NCI-H748 treated with DMSO at 0.1 percent for 48 hours (cell line): ENCODE data around the gene C1orf52.
A peak's percentile ranks its signal among the peaks of the same experiment; 100 is the strongest.
"Not testable (repeated sequence)": the region's sequence is repeated elsewhere in the genome, so short reads cannot be mapped to it uniquely, and the experiment has no call there.

Experiments
- DNase-seq: peaks from one replicate; lab custom pipeline; 2025; lab: John Stamatoyannopoulos, UW

Gene C1orf52

DNA sequence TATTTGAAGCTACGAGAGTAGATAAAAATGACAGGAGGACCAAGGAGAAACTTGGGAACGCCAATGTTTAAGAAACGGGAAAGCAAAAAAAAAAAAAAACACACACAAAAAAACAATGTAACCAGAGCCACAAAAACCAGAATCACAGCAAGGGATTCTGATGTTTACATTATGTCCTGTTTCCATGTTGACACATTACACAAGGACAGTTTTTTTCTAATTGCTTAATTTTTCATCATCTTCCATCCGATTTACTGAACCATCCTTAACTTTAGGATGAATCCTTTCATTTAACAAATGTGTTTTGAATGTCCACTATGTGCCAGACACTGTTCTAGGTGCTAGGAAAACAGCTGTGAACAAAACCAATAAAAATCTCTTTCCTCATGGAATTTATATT is 18.3 kb upstream of the C1orf52 start:
- no peak for DNase-seq

DNA sequence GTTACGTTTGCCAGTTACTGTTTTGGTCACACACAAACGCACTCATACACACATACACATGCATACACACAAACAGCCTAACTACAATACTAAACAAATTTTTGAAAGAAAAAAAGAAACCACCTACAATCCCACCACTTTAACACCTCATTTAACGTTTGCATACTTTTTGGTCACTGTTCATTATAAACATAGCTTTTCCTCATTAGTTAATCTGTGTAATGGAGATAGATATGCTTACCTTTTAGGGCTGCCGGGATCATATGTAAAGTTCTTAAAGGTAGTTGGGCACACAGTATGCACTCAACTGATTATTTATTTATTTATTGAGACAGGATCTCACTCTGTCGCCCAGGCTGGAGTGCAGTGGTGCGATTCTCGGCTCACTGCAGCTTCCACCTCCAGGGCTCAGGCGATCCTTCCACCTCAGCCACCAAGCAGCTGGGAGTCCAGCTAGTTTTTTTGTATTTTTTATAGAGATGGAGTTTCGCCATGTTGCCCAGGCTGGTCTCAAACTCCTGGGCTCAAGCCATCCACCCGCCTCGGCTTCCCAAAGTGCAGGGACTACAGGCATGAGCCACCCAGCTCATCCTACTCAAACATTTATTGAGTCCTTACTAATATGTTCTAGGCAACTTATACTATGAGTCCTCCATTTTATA is 17.6 kb upstream of the C1orf52 start:
- DNase-seq: no peak

DNA sequence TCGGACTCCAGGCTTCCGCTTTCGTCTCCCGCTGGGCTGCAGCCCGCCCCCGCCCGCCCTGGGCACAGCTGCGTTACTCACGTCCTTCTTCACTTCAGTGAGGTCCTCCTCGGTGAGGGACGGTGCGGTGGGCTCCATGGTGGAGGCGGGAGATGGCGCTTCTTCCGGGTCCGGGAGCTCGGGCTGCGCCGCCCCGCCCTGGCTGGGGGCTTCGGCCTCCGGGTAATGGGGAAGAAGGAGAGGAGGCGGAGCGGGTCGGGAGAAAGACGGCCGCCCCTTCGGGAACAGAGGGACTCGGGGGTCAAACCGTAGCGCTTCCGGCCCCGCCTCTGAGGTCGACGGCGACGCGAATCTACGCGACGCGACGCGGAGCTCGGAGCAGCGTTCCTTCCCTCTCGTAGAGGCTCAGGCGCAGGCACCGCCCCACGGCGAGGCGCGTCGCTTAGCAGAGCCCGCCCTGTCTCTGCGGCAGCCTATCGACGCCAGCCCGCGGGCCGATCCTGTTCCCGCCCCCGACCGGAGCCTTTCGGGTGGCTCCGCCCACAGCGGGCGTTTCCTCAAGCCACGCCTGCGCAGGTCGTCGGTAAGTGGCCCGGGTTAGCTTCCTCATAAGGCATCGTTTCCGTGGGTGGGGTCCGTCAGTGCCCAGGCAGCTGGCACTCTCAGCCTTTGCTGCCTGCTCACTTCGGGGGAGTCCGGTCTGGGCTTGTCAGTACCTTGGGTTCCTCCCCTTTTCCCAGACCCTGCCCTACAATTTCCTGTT is 16.9 kb upstream of the C1orf52 start, which contains the start of gene BCL10:
Gene BCL10, minus strand, starts transcription at position 418 of the 763 bp plus-strand sequence. Its CDS starts 280 bp downstream, at position 138.
- peak; percentile 98 for DNase-seq

DNA sequence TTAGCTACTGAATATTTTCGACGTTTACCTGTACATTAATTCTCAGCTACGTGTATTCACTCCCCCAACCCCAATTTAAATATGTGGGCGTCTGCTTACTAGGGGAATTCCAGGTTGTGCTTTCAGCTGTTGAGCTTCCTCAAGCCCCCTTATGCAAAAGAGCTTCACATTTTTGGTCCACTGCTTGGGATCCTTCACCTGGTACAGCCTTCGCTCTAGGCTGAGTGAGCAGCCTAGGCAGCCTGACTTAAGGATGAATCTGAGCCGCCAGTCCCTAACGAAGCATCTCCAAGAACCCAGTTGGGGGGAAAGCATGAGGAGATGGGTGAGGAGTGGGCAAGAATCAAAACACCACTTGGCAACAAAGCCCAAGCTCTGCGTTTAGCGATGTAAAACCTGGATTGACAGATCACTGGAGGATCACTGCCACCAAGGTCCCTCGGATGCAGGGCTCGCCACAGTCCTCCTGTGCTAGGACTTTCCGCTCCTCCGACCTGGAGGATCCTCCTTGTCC is 16.3 kb upstream of the C1orf52 start:
- DNase-seq: no peak

DNA sequence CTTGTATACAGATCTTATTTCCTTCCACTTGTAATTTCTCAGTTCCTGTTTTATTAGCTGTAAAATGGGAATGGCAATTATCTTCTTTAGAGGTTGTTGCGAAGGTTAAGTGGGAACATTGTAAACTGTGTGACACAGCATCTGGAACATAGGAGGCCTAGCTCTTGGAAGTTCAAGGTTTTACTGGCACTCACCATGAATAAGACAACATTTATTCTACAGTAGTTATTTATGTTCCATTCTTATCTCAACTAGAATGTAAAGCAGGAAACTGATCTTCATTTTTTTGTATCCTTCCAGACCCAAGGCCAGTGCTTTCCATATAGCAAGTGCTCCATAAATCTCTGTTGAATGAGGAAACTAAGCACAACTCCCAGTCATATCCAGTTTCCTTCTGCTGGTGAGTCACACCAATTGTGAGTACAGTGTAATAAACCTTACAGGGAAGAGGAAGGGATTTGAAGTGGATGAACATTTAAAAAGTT is 15.5 kb upstream of the C1orf52 start:
- DNase-seq: no peak

DNA sequence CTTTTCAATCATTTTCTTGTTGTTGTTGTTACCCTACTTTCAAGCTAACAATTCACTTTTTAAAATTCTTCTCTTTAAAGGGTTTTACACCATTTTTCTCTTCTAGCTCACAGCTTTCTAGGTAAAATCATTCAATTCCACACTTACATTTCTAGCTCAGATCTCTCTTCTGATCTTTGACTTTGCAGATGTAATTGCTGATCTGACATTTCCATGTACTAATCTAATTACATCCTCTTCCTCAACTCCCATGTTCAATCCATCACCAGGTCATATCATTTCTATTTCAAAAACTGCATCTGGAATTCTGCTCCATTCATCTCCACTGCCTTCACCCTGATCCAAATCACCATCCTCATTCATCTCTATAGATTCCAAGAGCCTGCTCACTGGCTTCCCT is 13.9 kb upstream of the C1orf52 start:
- DNase-seq: no peak

DNA sequence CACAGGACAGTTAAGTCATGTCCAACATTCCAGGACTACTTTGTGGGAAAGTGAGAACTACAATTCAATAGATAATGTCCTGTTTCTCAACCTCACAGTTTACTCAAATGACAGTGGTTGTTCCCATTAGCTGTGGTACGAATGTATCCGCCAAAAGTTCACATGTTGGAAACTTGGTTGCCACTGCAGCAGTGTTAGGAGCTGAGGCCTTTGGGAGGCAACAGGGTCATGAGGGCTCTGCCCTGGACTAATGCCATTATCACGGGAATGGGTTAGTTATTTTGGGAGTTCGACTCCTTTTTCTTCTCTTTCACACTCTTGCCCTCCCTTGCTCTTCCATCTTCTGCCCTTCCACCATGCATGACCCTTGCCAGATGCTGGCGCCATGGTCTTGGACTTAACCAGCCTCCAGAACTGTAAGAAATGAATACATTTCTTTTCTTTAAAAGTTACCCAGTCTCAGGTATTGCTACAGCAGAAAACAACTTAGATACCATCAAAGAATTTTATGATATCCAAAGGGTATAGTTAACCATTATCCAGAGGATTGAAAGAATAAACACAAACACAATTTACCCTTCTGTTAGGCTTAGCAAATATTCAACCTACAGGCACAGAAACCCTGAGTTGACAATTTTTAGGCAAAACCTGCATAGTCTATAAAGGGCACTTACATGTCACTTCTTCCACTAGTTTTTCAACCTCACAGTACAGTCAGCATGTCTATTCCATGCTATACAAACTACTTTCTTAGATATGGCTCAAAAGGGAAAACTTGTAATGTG is 9.5 kb upstream of the C1orf52 start:
- DNase-seq: no peak

DNA sequence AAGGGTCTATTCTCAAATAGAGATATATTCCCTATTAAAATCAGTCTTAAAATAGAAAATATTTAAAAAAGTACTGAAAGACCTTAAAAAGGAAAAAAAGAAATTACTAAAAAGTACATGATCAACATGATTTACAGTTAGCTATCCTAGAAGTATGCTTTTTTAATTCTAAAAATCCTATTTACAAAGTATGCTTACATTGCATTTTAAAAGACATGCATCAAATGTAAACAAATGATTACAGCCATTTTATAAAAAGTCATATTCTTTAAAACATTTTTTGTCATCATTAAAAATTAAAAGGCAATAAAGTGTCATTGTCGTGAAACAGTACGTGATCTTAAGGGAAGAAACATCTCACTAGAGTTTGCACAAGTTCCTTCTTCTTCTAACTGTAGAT is 7.9 kb upstream of the C1orf52 start:
- DNase-seq: no peak

DNA sequence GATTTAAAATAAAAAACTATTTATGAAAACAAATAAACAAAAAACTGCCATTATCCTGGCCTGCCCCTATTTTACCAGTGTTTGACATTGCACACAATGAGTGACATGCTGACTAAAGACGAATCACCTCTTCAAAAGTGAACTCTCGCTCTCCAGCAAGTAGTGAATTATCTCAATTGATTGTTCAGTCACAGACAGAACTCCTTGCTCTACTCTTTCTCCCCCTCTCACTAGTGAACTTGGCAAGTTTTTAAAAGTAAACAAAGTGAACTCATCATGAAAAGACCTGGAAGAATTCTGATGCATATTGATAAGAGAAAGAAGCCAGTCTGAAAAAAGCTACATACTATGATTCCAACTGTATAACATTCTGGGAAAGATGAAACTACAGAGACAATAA is 4.7 kb upstream of the C1orf52 start:
- no peak for DNase-seq

DNA sequence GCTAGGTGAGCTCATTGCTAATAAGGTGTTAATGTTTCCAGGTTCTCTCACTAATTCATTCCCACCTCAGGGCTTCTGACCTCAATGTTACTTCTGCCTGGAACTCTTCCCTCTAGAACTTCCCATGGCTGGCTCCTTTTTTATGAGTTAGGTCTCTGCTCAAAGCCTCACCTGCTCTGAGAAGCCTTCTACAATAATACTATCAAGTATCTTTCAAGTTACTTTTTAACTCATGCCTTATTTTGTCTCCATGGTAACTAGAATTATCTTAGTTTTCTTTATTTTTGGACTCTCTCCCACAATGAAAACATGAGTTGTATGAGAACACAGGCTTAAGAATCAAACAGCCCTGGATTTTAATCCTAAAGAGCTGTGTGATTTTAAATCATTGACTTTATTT is 3.5 kb upstream of the C1orf52 start:
- no peak for DNase-seq

DNA sequence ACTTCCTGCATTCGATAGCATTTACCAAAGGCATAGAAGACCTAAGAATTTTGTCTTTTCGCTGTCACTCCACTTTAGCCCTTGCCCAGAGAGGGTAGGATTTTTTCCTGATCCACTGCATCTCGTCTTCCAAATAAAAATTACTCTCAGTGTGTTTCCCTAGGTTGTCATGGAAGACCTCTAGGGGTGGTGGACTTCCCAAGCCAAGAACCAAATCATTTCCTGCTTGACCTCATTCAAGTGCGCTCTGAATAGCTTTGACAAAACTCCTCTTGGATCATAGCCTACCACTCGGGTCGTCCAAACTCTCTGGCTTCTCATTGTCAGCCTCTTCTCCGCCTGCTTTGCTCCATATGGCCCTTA is 431 bp upstream of the C1orf52 start:
- DNase-seq: no peak

DNA sequence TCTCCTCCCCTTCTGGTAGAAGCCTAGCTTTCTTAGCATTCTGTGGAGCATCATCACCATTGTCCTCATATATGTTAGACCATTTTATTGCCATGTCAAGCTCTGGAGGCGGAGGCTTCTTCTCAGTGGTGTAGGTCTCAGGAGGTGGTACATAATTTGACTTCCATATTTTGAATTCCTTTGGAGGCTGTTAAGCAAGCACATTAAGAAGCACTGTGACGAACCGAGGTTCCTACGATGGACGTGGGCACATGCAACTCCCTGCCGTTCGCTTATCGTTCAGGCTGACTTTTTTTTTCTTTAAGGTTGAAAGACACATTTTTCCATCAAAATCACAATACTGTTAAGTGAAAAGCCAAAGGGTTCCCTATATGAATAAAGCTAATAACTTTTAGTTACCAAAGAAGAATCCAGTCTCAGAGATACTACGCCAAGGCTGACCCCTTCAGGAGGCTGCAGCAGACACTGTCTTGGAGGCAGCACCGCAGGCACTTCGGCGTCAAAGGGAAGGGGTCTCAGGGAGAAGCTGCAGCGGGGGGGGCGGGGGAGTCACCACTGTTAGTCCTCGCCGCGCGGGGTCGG is 835 bp downstream of the C1orf52 start:
- DNase-seq: no peak

DNA sequence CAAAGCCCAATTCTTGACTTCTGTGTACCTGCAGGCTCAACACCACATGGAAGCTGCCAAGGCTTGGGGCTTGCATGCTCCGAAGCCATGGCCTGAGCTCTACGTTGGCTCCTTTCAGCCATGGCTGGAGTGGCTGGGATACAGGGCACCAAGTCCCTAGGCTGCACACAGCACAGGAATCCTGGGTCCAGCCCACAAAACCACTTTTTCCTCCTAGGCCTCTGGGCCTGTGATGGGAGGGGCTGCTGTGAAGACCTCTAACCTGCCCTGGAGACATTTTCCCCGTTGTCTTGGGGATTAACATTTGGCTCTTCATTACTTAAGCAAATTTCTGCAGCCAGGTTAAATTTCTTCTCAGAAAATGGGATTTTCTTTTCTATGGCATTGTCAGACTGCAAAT is 10.4 kb downstream of the C1orf52 start:
- DNase-seq: not testable (repeated sequence)

DNA sequence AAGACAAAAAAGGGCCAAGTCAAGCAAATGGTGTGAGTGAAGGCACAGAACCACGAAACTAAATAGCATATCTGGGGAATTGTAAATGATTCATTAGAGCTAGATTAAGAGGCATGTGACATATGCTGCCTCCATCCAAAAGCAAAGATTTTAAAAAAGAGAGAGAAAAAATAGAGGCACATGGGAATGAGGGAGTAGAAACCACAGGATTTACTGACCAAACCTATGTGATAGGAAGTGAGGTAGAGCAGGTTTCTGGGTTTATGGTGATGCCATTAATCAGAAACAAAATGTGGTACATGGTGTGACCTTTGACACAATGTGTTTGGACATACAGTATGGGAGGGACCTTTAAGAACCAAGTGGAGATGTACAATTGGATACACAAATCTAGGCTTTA is 13.6 kb downstream of the C1orf52 start:
- no peak for DNase-seq

DNA sequence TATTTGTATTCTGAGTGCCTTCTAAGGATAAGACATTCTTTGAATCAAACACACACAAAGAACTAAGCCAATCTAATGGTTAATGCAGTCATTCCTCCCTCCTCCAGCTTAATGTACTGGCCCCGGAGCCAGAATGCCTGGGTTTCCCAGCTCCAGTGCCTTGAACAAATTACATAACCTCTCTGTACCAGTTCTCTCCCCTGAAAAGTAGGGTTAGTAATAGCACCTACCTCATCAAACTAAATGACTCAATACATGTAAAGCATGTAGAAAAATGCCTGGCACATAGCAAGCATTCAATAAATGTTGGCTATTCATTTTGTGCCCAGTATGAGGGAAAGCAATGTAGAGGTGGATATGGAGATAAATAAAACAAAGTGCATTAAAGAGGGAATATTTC is 14.0 kb downstream of the C1orf52 start:
- no peak for DNase-seq

DNA sequence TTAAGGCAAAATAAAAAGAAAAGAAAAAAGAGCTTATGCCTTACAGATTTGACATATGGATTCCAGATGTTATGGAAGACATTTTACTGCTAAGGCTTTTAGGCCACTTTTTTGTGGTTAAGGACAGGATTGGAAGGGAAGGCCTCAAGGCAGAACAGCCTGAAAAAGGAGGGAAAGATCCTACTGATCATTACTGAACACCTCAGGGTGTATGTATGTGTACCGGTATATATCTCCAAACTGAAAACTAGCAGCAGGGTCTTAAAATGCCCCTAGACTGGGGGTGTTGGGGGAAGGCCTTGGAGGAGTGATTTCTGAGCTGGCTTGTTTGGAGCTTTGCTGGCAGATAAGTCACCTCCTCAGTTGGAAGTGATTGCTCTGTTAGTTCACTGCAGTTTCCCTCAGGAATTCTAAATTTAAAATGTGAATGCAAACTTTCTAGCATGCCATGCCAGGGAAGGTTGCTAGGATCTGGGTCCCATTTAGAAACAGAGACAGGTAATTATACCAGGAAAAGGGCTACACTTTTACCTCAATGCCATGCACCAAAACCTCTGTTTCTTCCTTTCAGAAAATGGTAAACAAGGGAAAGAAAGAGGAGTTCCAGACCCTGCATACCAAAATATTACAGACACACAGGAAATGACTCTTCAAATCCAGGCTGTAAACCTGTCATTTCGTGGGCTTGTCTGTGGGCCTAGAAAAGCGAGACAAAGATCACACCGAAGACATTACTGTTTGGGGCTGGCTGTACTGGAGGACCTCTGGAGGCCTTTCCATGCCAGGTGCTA is 15.0 kb downstream of the C1orf52 start:
- DNase-seq: no peak

DNA sequence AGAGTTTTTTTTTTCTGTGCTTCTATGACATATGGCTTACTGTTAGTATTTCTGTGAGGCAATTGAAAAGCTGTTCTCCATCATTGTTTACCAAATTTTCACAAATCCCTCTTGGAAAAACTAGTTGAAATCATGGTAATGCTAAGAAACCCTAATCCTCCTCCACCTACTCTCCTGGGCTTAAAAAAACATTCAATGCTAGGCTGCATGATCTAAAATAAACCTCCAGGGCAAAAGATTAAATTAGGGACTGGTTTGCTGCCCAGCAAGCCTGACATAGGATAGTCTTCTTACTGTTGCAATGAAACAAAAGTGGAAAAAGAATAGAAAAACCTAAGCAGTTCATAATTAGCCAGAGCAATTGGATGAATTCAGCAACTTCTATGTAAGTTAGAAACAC is 16.1 kb downstream of the C1orf52 start:
- DNase-seq: no peak

DNA sequence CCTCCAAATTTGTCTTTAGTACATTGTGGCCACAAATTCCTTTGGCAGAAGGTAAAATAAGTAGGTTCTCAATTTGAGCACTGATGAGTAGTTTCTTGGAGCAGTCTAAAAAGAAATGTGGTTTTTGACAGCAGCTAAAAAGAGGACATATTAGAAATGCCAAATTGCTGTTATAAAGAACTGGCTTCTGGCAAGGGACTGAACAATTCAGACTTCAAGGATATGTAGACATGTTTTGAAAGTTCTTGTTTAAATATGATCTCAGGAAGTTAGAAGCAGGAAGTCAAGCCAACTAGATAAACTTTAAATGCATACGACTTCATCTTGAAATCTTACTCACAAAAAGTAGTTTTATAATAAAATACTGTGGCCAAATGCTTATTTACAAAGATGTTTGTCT is 18.8 kb downstream of the C1orf52 start:
- no peak for DNase-seq

DNA sequence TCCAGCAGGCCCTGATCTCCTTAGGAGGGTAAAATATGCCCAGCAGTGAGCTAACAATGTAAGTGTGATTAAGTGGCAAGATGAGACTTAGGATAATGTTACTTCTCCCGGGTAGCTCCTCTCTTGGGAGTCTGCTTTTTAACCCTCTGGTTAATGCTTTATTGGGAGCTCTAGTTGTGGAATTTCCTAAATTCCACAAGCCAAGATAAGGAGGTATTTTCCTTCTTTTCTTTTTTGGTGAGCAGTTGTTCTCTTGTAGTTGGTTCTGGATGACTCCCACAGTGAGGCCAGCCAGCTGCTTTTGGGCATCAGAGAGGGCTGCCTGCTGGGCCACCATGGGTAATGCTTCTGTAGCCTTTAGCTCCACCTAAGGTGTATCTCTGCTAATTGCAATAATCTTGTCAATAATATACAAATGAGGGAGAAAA is 19.3 kb downstream of the C1orf52 start:
- DNase-seq: peak; percentile 10

DNA sequence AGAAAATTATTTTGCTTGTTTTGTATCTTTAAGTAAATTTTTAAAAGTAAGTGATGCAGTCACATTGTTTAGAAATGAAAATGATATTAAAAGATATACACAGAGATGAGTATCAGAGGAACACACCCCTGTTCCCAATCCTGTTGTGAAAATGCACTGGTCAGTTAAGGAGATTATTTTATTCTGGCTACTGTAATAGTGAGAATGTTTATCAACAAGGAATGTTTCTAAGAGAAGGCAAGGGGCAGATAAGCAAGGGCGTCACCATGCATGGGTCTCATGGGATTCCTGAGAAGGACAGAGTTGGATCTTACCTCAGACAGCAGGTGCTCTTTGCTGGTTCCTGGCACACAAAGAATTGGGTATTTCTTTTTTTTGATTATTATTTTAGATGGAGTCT is 21.8 kb downstream of the C1orf52 start:
- no peak for DNase-seq

DNA sequence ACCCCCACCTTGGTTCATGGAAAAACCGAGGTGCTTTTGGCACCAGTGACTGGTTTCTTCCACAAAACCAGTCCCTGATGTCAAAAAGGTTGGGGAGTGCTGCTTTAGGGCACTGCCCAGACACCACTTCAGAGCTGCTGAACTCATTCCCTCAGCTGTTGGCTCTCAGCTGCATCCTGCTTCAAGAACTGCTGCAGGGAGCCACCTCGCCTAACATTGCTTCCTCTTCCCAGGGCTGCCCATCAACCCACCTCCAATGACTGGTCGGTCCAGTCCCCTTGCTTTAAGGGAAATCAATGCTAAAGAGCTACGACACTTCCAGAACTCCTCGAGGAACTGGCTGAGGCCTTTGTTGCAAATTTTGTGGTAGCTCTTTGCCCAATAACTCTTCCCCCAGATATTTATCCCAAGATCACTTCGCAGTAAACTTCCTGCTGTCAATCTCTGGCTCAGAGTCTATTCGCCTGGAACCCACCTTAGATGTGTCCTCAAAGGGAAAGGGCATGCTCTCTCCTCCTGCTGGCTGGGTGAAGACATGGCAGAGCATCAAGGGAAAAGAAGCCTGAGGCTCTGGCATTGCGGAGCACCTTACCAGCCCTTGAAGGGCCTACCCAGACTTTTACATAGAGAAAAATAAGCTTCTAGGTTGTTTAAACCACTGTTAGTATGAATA is 29.0 kb downstream of the C1orf52 start:
- no peak for DNase-seq
